HepG2 (cell line): ENCODE measurements around the gene NXF2B. TPM values are rescaled to one million over a fixed set of nuclear protein-coding genes. Genes with fewer than 3 reads are reported as not detected.
"Not testable (repeated sequence)": the region's sequence is repeated elsewhere in the genome, so short reads cannot be mapped to it uniquely, and the experiment has no call there.

ENCODE experiments used
- ATAC-seq: fragments of 200-7000 bp; cut with Tn5 transposase; 3 replicates; pipeline ENCODE4 v1.9.1; 2020; ENCODE audit warnings: mild to moderate bottlenecking, moderate library complexity
- Bru-seq: library from RNA; stranded (reverse); fragments of 400-500 nt; gene quantifications from one replicate; lab custom pipeline; 2021; lab: Mats Ljungman, UMichigan
- BruChase-seq, 2 experiments: library from RNA; stranded (reverse); fragments of 400-500 nt; gene quantifications; one replicate each; lab custom pipeline; 2021; lab: Mats Ljungman, UMichigan
- BruUV-seq: library from RNA; stranded (reverse); fragments of 400-500 nt; replicated peaks from 2 replicates; lab custom pipeline; 2021; lab: Mats Ljungman, UMichigan
- CTCF ChIA-PET: fragments of 300-600 bp; formaldehyde crosslinking; extraction: SDS; loops from one replicate; lab custom pipeline; 2021; ENCODE audit warnings: low total read pairs, inconsistent platforms, low intra/inter-chr PET ratio; lab: Yijun Ruan, JAX
- POLR2A ChIA-PET: fragments of 350-600 bp; sonication (Branson Sonifier 250); formaldehyde crosslinking; loops from one replicate; lab custom pipeline; 2020; ENCODE audit warnings: antibody characterized with exemption, inconsistent platforms; lab: Yijun Ruan, JAX
- DNase-seq: peaks from one replicate; pipeline ENCODE4 v3.0.0-alpha.2; 2015; ENCODE audit warnings: low spot score
- FAIRE-seq: peaks from 3 replicates; lab custom pipeline; 2011; peaks lifted over from hg19 to GRCh38; lab: Jason Lieb, UNC
- H2AFZ ChIP-seq: one replicate; pipeline ENCODE4 v1.6.1; 2011; ENCODE audit warnings: low read length, inconsistent platforms
- H3K27ac ChIP-seq: fragments of 300-600 bp; 3 replicates; pipeline ENCODE4 v1.8.0; 2011; ENCODE audit warnings: mixed run types, mild to moderate bottlenecking, mixed read lengths, low read length, inconsistent platforms; ENCODE audit not compliant: insufficient read depth; ENCODE audit errors: extremely low read length
- H3K27me3 ChIP-seq, 2 experiments: fragments of 200-600 bp in 1 of 2; 2 replicates in 1 of 2; 3 replicates in 1 of 2; pipeline versions ENCODE4 v1.6.0 to v1.8.0; 2011; ENCODE audit warnings: low read length in 2 of 2, mild to moderate bottlenecking in 2 of 2, moderate library complexity in 2 of 2, inconsistent platforms in 1 of 2; ENCODE audit not compliant: insufficient read depth in 2 of 2, control insufficient read depth in 1 of 2
- H3K36me3 ChIP-seq, 2 experiments: fragments of 200-600 bp in 1 of 2; replicated peaks in 1 of 2; 2 replicates in 1 of 2; 3 replicates in 1 of 2; pipeline versions ENCODE4 v1.5.1 to v1.8.0; 2011; ENCODE audit warnings: low read length in 2 of 2, inconsistent platforms in 1 of 2; ENCODE audit not compliant: insufficient read depth in 2 of 2, control insufficient read depth in 1 of 2
- H3K4me1 ChIP-seq: 2 replicates; pipeline ENCODE4 v1.5.1; 2012; ENCODE audit warnings: low read length, inconsistent platforms; ENCODE audit not compliant: insufficient read depth
- H3K4me2 ChIP-seq: 2 replicates; pipeline ENCODE4 v1.6.0; 2011; ENCODE audit warnings: low read depth, low read length, inconsistent platforms
- H3K4me3 ChIP-seq, 3 experiments: fragments of 200-600 bp in 1 of 3; sonication (generic), shearing (Covaris generic) in 1 of 3; replicated peaks in 1 of 3; 2 replicates each; pipeline ENCODE4 v1.5.1; 2011 to 2016; ENCODE audit warnings: low read length in 3 of 3, inconsistent platforms in 2 of 3, low read depth in 2 of 3, mild to moderate bottlenecking in 2 of 3, control low read depth in 1 of 3, mixed read lengths in 1 of 3; ENCODE audit not compliant: insufficient read depth in 1 of 3
- H3K79me2 ChIP-seq: one replicate; pipeline ENCODE4 v1.6.1; 2011; ENCODE audit warnings: low read length, inconsistent platforms; ENCODE audit not compliant: insufficient read depth
- H3K9ac ChIP-seq: 2 replicates; pipeline ENCODE4 v1.6.0; 2011; ENCODE audit warnings: mild to moderate bottlenecking, low read depth, low read length, inconsistent platforms; ENCODE audit not compliant: insufficient read depth
- H3K9me3 ChIP-seq: 2 replicates; pipeline ENCODE4 v1.5.1; 2012; ENCODE audit warnings: mild to moderate bottlenecking, low read length
- H4K20me1 ChIP-seq: 2 replicates; pipeline ENCODE4 v1.6.0; 2011; ENCODE audit warnings: inconsistent platforms, mild to moderate bottlenecking, low read length, moderate library complexity; ENCODE audit not compliant: insufficient read depth
- WGBS: methylation state at CpG from one replicate; pipeline ENCODE4 v1.1.6; 2017; ENCODE audit warnings: low lambda C conversion rate; 5-methylcytosine and 5-hydroxymethylcytosine counted together
- in situ Hi-C: cut with HindIII; loops from 2 replicates; pipeline ENCODE4 v1.10.0; 2017; ENCODE audit warnings: low pct_unique_long_range_greater_than_20kb; ENCODE audit not compliant: extremely low pct_ligation_motif_present
- intact Hi-C: fragments of 100-400 bp; cut with micrococcal nuclease; formaldehyde crosslinking; loops from one replicate; pipeline ENCODE4 v1.10.0; 2022; ENCODE audit not compliant: unreplicated experiment
- long read RNA-seq, 2 experiments: library from RNA in 1 of 2; library from polyadenylated mRNA in 1 of 2; stranded (forward) in 1 of 2; unstranded in 1 of 2; transcript quantifications; one replicate each; pipeline ENCODE4 v2.0.0, GENCODE V29; 2019 to 2022
- polyA minus RNA-seq, 3 experiments: library from RNA; depleted of rRNA, polyadenylated mRNA; stranded (reverse); fragments of >200 nt; gene quantifications; 2 replicates each; pipeline ENCODE4 v1.2.3, GENCODE V29; 2011; ENCODE audit warnings: low replicate concordance in 1 of 3
- polyA plus RNA-seq, 8 experiments: library from polyadenylated mRNA; depleted of rRNA in 3 of 8; stranded (reverse) in 7 of 8; unstranded in 1 of 8; fragments of >200 nt; fragmentation: Illumina TruSeq in 4 of 8; extraction: Trizol in 4 of 8; gene quantifications; 2 replicates each; pipeline versions ENCODE4 v1.2.1 to v1.2.3, GENCODE V29; 2011 to 2016; ENCODE audit warnings: low read depth in 4 of 8, missing spikeins in 1 of 8, mixed read lengths in 1 of 8; ENCODE audit not compliant: insufficient read depth in 1 of 8
- total RNA-seq, 5 experiments: library from RNA; depleted of rRNA; stranded (reverse); fragments of >200 nt; fragmentation: Illumina TruSeq; extraction: Trizol; gene quantifications; 2 replicates each; pipeline ENCODE4 v1.2.3, GENCODE V29; 2016; ENCODE audit warnings: low read depth in 1 of 5

The NXF2B gene, protein sequence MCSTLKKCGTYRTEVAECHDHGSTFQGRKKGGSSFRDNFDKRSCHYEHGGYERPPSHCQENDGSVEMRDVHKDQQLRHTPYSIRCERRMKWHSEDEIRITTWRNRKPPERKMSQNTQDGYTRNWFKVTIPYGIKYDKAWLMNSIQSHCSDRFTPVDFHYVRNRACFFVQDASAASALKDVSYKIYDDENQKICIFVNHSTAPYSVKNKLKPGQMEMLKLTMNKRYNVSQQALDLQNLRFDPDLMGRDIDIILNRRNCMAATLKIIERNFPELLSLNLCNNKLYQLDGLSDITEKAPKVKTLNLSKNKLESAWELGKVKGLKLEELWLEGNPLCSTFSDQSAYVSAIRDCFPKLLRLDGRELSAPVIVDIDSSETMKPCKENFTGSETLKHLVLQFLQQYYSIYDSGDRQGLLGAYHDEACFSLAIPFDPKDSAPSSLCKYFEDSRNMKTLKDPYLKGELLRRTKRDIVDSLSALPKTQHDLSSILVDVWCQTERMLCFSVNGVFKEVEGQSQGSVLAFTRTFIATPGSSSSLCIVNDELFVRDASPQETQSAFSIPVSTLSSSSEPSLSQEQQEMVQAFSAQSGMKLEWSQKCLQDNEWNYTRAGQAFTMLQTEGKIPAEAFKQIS
- not detected in 2 replicates for total RNA-seq (2016; rRNA removed; fragmentation: Illumina TruSeq; extraction: Trizol)
- total RNA-seq (2016; cell fraction: cytosol; rRNA removed; fragmentation: Illumina TruSeq; extraction: Trizol; ENCODE audit: low read depth), result not detected in 2 replicates
- total RNA-seq (2016; cell fraction: insoluble cytoplasmic fraction; rRNA removed; fragmentation: Illumina TruSeq; extraction: Trizol), result not detected in 2 replicates
- total RNA-seq (2016; cell fraction: membrane; rRNA removed; fragmentation: Illumina TruSeq; extraction: Trizol), result not detected in 2 replicates
- total RNA-seq (2016; cell fraction: nucleus; rRNA removed; fragmentation: Illumina TruSeq; extraction: Trizol), result not detected in 2 replicates
- polyA plus RNA-seq (2011; rRNA removed), result not detected in 2 replicates
- polyA plus RNA-seq (2011; cell fraction: cytosol; rRNA removed), result not detected in 2 replicates
- not detected in 2 replicates for polyA plus RNA-seq (2011; cell fraction: nucleus; rRNA removed)
- polyA plus RNA-seq (2012), result not detected in 2 replicates
- not detected in 2 replicates for polyA plus RNA-seq (2016; cell fraction: cytosol; fragmentation: Illumina TruSeq; extraction: Trizol; ENCODE audit: low read depth)
- polyA plus RNA-seq (2016; cell fraction: insoluble cytoplasmic fraction; fragmentation: Illumina TruSeq; extraction: Trizol; ENCODE audit: low read depth), result not detected in 2 replicates
- polyA plus RNA-seq (2016; cell fraction: membrane; fragmentation: Illumina TruSeq; extraction: Trizol; ENCODE audit: low read depth), result not detected in 2 replicates
- not detected in 2 replicates for polyA plus RNA-seq (2016; cell fraction: nucleus; fragmentation: Illumina TruSeq; extraction: Trizol; ENCODE audit: insufficient read depth, low read depth)
- not detected in 2 replicates for polyA minus RNA-seq (2011; rRNA and poly(A)+ RNA removed; ENCODE audit: low replicate concordance)
- not detected in 2 replicates for polyA minus RNA-seq (2011; cell fraction: cytosol; rRNA and poly(A)+ RNA removed)
- not detected in 2 replicates for polyA minus RNA-seq (2011; cell fraction: nucleus; rRNA and poly(A)+ RNA removed)
- not detected for Bru-seq, nascent RNA
- BruChase-seq, experiment 1, labeled RNA remaining after a 6-hour chase, result not detected
- BruChase-seq, experiment 2, labeled RNA remaining after a 2-hour chase, result not detected
- long read RNA-seq, experiment 1, result 0 reads
- long read RNA-seq, experiment 2, result 0 reads

DNA sequence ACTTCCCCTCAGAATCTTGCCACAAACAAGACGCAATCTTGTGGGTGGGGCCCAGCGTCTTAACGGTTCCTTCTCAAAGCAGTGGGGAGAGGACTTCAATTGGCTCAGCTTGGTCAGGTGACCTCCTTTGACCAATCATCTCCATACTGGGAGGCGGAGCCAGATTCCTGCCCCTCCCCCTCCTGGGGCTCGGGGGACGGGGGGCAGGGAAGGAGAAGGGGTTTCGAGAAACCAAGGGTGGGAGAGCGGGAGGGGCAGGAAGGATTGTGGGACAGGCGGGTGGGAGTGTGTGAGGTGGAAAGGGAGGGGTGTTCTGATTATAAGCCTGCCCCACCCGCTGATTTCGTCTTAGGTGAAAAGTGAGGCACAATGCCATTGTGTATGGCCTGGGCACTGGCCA lies at the start of gene NXF2B:
TSS of gene NXF2B (minus strand) at position 101 of the 400 bp plus-strand sequence. CDS start 59,972 bp downstream, outside the sequence.
- H3K4me2 ChIP-seq, H3K36me3 ChIP-seq, H2AFZ ChIP-seq, intact Hi-C loops, H3K4me1 ChIP-seq, H3K9me3 ChIP-seq, H3K9ac ChIP-seq, H4K20me1 ChIP-seq, BruUV-seq, POLR2A ChIA-PET, H3K4me3 ChIP-seq, H3K79me2 ChIP-seq, in situ Hi-C loops, ATAC-seq, H3K27me3 ChIP-seq, FAIRE-seq, H3K27ac ChIP-seq, CTCF ChIA-PET, DNase-seq: not testable (repeated sequence)
- WGBS, result no CpG with 5 or more reads among the region's 11 CpGs

DNA sequence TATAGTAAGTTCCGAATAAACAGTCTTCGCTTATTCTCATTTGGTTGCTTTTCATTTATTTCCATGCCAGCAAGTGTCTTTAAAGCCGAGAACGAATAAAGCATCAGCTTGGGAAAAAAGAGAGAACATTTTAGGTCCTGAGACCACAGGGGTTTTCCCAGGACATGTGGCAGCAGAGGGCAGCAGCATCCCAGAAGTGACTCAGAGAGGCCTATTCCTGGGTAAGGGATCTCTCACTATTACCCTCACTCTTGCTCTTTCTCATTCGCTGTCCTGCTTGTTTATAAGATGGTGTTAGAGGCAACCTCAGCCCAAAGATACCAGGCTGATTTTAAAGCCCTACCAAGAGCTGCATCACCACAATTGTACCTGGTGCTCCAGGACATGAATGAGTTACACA lies 39.0 kb upstream of the NXF2B start:
- H3K9ac ChIP-seq, H3K36me3 ChIP-seq, H3K27me3 ChIP-seq, DNase-seq, H3K4me1 ChIP-seq, BruUV-seq, H3K27ac ChIP-seq, in situ Hi-C loops, H3K4me2 ChIP-seq, CTCF ChIA-PET, H3K9me3 ChIP-seq, H4K20me1 ChIP-seq, H2AFZ ChIP-seq, H3K79me2 ChIP-seq, POLR2A ChIA-PET, H3K4me3 ChIP-seq, intact Hi-C loops: not testable (repeated sequence)
- ATAC-seq, result peak; percentile 56; the same call in 1 of the 3 replicates
- FAIRE-seq, result peak; percentile 32
- WGBS, result 0% methylated on average over 2 of the region's 5 CpGs

- ATAC-seq, BruUV-seq, H3K4me2 ChIP-seq, H3K4me3 ChIP-seq, H3K36me3 ChIP-seq, intact Hi-C loops, H3K27ac ChIP-seq, H3K4me1 ChIP-seq, in situ Hi-C loops, CTCF ChIA-PET, FAIRE-seq, H3K79me2 ChIP-seq, H3K9ac ChIP-seq, H3K27me3 ChIP-seq, H4K20me1 ChIP-seq, H3K9me3 ChIP-seq, DNase-seq, H2AFZ ChIP-seq, POLR2A ChIA-PET: not testable (repeated sequence)
- WGBS, result no CpG with 5 or more reads among the region's 17 CpGs
Observed at GRCh38 chrX:102471762-102472220, 32.0 kb upstream of the NXF2B start, which contains the start of gene TCP11X2. TCP11X2 (minus strand) TSS chrX:102471812.
